Measurements from ENCODE around the gene STK11. TPM values are rescaled to one million over a fixed set of nuclear protein-coding genes. Genes with fewer than 3 reads are reported as not detected.

STK11 gene
- polyA plus RNA-seq, 2 donors, result 38.8 to 61.4 TPM

GRCh38 chr19:1266916-1267476 is 61.4 kb downstream of the STK11 start:
- Histone ChIP-seq H3K27ac (ENCODE audit: low read depth in 2 of 2, low read length in 1 of 2) (peak overlapping the region; percentile 93 to 94), H3K36me3 (ENCODE audit: control insufficient read depth in 2 of 2, insufficient read depth in 2 of 2, low read length in 1 of 2) (peaks cover under 1 to 13% of the 10 kb centered on the region in 2 donors), H3K9me3 (ENCODE audit: control insufficient read depth in 2 of 2, insufficient read depth in 1 of 2, low read depth in 1 of 2, low read length in 1 of 2) (no peaks in the 10 kb centered on the region), H3K4me1 (ENCODE audit: control insufficient read depth in 2 of 2, insufficient read depth in 2 of 2, low read length in 1 of 2) (peaks cover 14 to 59% of the 10 kb centered on the region in 2 donors), H3K27me3 (ENCODE audit: control insufficient read depth in 1 of 2, insufficient read depth in 2 of 2, low read length in 2 of 2) (no peaks in the 10 kb centered on the region), H3K4me3 (ENCODE audit: low read depth in 1 of 2, low read length in 2 of 2) (peak overlapping the region; percentile 42 to 50)
- 1% methylated on average over 59 of the region's 59 CpGs for WGBS, 2 donors

GRCh38 chr19:1267477-1268225 is 62.1 kb downstream of the STK11 start:
- 26 to 33% methylated on average over 33 to 35 of the region's 35 CpGs for WGBS, 2 donors

GRCh38 chr19:1268226-1269064 is 62.9 kb downstream of the STK11 start:
- H3K4me3 ChIP-seq (ENCODE audit: low read depth in 1 of 2, low read length in 2 of 2), result peak overlapping the region in 1 of 2 donors; percentile 59
- H3K4me1 ChIP-seq (ENCODE audit: control insufficient read depth in 2 of 2, insufficient read depth in 2 of 2, low read length in 1 of 2), result peaks cover 9 to 62% of the 10 kb centered on the region in 2 donors
- peak overlapping the region; percentile 60 to 88 for H3K27ac ChIP-seq (ENCODE audit: low read depth in 2 of 2, low read length in 1 of 2)
- H3K9me3 ChIP-seq (ENCODE audit: control insufficient read depth in 2 of 2, insufficient read depth in 1 of 2, low read depth in 1 of 2, low read length in 1 of 2), result no peaks in the 10 kb centered on the region
- H3K27me3 ChIP-seq (ENCODE audit: control insufficient read depth in 1 of 2, insufficient read depth in 2 of 2, low read length in 2 of 2), result no peaks in the 10 kb centered on the region
- H3K36me3 ChIP-seq (ENCODE audit: control insufficient read depth in 2 of 2, insufficient read depth in 2 of 2, low read length in 1 of 2), result peaks cover 3 to 26% of the 10 kb centered on the region in 2 donors
- 47 to 55% methylated on average over 40 of the region's 40 CpGs for WGBS, 2 donors

More at GRCh38 chr19:1267477-1268225, 62.1 kb downstream of the STK11 start:
- no peaks in the 10 kb centered on the region for H3K9me3 ChIP-seq (ENCODE audit: control insufficient read depth in 2 of 2, insufficient read depth in 1 of 2, low read depth in 1 of 2, low read length in 1 of 2)
- peaks cover 12 to 60% of the 10 kb centered on the region in 2 donors for H3K4me1 ChIP-seq (ENCODE audit: control insufficient read depth in 2 of 2, insufficient read depth in 2 of 2, low read length in 1 of 2)
- no peaks in the 10 kb centered on the region for H3K27me3 ChIP-seq (ENCODE audit: control insufficient read depth in 1 of 2, insufficient read depth in 2 of 2, low read length in 2 of 2)
- peaks cover 3 to 18% of the 10 kb centered on the region in 2 donors for H3K36me3 ChIP-seq (ENCODE audit: control insufficient read depth in 2 of 2, insufficient read depth in 2 of 2, low read length in 1 of 2)
- H3K27ac ChIP-seq (ENCODE audit: low read depth in 2 of 2, low read length in 1 of 2), result peak overlapping the region in 1 of 2 donors; percentile 35
- H3K4me3 ChIP-seq (ENCODE audit: low read depth in 1 of 2, low read length in 2 of 2), result peak overlapping the region in 1 of 2 donors; percentile 50

GRCh38 chr19:1269065-1269477 is 63.5 kb downstream of the STK11 start, which contains the start of gene CIRBP:
Gene CIRBP (plus strand): TSS chr19:1269332. CDS start chr19:1270934, 1,602 bp downstream.
- Histone ChIP-seq H3K27me3 (ENCODE audit: control insufficient read depth in 1 of 2, insufficient read depth in 2 of 2, low read length in 2 of 2) (no peaks in the 10 kb centered on the region), H3K4me1 (ENCODE audit: control insufficient read depth in 2 of 2, insufficient read depth in 2 of 2, low read length in 1 of 2) (peaks cover 9 to 64% of the 10 kb centered on the region in 2 donors), H3K4me3 (ENCODE audit: low read depth in 1 of 2, low read length in 2 of 2) (peak within 1 kb of the TSS; percentile 59 to 72), H3K36me3 (ENCODE audit: control insufficient read depth in 2 of 2, insufficient read depth in 2 of 2, low read length in 1 of 2) (peaks cover 3 to 28% of the 10 kb centered on the region in 2 donors), H3K27ac (ENCODE audit: low read depth in 2 of 2, low read length in 1 of 2) (peak within 1 kb of the TSS; percentile 100), H3K9me3 (ENCODE audit: control insufficient read depth in 2 of 2, insufficient read depth in 1 of 2, low read depth in 1 of 2, low read length in 1 of 2) (no peaks in the 10 kb centered on the region)
- 0 to 1% methylated on average over 41 to 50 of the region's 50 CpGs for WGBS, 2 donors

- peak overlapping the region; percentile 59 to 72 for H3K4me3 ChIP-seq (ENCODE audit: low read depth in 1 of 2, low read length in 2 of 2)
- H3K36me3 ChIP-seq (ENCODE audit: control insufficient read depth in 2 of 2, insufficient read depth in 2 of 2, low read length in 1 of 2), result peaks cover 3 to 33% of the 10 kb centered on the region in 2 donors
- H3K27me3 ChIP-seq (ENCODE audit: control insufficient read depth in 1 of 2, insufficient read depth in 2 of 2, low read length in 2 of 2), result no peaks in the 10 kb centered on the region
- H3K9me3 ChIP-seq (ENCODE audit: control insufficient read depth in 2 of 2, insufficient read depth in 1 of 2, low read depth in 1 of 2, low read length in 1 of 2), result no peaks in the 10 kb centered on the region
- 0 to 1% methylated on average over 24 to 64 of the region's 64 CpGs for WGBS, 2 donors
- H3K4me1 ChIP-seq (ENCODE audit: control insufficient read depth in 2 of 2, insufficient read depth in 2 of 2, low read length in 1 of 2), result peaks cover 9 to 63% of the 10 kb centered on the region in 2 donors
- peak overlapping the region; percentile 100 for H3K27ac ChIP-seq (ENCODE audit: low read depth in 2 of 2, low read length in 1 of 2)
Observed at GRCh38 chr19:1269478-1270212, 64.1 kb downstream of the STK11 start.

GRCh38 chr19:1270213-1270853 is 64.8 kb downstream of the STK11 start:
- Histone ChIP-seq H3K27me3 (ENCODE audit: control insufficient read depth in 1 of 2, insufficient read depth in 2 of 2, low read length in 2 of 2) (no peaks in the 10 kb centered on the region), H3K36me3 (ENCODE audit: control insufficient read depth in 2 of 2, insufficient read depth in 2 of 2, low read length in 1 of 2) (peaks cover 3 to 38% of the 10 kb centered on the region in 2 donors), H3K4me3 (ENCODE audit: low read depth in 1 of 2, low read length in 2 of 2) (peak overlapping the region; percentile 59 to 72), H3K9me3 (ENCODE audit: control insufficient read depth in 2 of 2, insufficient read depth in 1 of 2, low read depth in 1 of 2, low read length in 1 of 2) (no peaks in the 10 kb centered on the region), H3K27ac (ENCODE audit: low read depth in 2 of 2, low read length in 1 of 2) (peak overlapping the region; percentile 100), H3K4me1 (ENCODE audit: control insufficient read depth in 2 of 2, insufficient read depth in 2 of 2, low read length in 1 of 2) (peaks cover 9 to 56% of the 10 kb centered on the region in 2 donors)
- WGBS, 2 donors, result 14 to 16% methylated on average over 8 of the region's 8 CpGs

- Histone ChIP-seq H3K27ac (ENCODE audit: low read depth in 2 of 2, low read length in 1 of 2) (peak overlapping the region; percentile 100), H3K9me3 (ENCODE audit: control insufficient read depth in 2 of 2, insufficient read depth in 1 of 2, low read depth in 1 of 2, low read length in 1 of 2) (no peaks in the 10 kb centered on the region), H3K4me3 (ENCODE audit: low read depth in 1 of 2, low read length in 2 of 2) (peak overlapping the region; percentile 26 to 59), H3K27me3 (ENCODE audit: control insufficient read depth in 1 of 2, insufficient read depth in 2 of 2, low read length in 2 of 2) (no peaks in the 10 kb centered on the region), H3K36me3 (ENCODE audit: control insufficient read depth in 2 of 2, insufficient read depth in 2 of 2, low read length in 1 of 2) (peaks cover 3 to 38% of the 10 kb centered on the region in 2 donors), H3K4me1 (ENCODE audit: control insufficient read depth in 2 of 2, insufficient read depth in 2 of 2, low read length in 1 of 2) (peaks cover 6 to 51% of the 10 kb centered on the region in 2 donors)
- WGBS, 2 donors, result 36 to 38% methylated on average over 26 of the region's 26 CpGs
Observed at GRCh38 chr19:1270854-1271527, 65.4 kb downstream of the STK11 start.

All from esophagus (tissue), 2 donors.